ENCODE data around the gene RAB7B. TPM values are rescaled to one million over a fixed set of nuclear protein-coding genes. Genes with fewer than 3 reads are reported as not detected.

RAB7B gene
- total RNA-seq, 1 donor from 2014 or later: 1.6 TPM

DNA sequence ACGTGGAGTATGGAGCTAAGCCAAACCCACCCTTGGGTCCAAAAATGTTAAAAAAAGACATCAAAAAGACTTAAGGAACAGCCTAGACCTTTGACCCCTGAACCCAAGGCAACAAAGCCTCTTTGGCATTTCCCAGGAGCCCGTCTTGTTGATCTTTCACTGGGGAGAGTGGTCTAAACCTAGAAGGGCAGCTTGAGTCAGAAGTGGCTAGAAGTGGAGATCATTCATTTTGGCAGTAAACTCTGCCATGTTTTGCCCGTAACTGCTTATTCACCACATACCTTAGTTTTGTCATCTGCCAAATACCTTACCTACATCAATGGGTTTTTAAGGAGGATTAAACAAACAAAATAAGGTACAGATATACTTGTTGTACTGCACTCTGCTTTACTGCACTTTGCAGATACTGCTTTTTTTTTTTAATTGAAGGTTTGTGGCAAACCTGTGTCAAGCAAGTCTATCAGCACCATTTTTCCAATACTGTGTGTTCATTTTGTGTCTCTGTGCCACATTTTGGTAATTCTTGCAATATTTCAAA, 22.2 kb upstream of the RAB7B start:
- DNase-seq (no peak), ATAC-seq (no peak)
- intact Hi-C loops (cut with micrococcal nuclease): no loop called here

- intact Hi-C loops (cut with micrococcal nuclease): no loop called here
- no peak for DNase-seq
Measured at GRCh38 chr1:206023695-206024094, 20.5 kb upstream of the RAB7B start, which contains the start of gene CTSE. TSS of gene CTSE (minus strand) at chr1:206023895. CDS start at chr1:206023791, 104 bp downstream.

GRCh38 chr1:206022766-206023165, 19.6 kb upstream of the RAB7B start:
- ATAC-seq (no peak), DNase-seq (no peak)
- intact Hi-C loops (cut with micrococcal nuclease): no loop called here

More at GRCh38 chr1:206023695-206024094, 20.5 kb upstream of the RAB7B start, which contains the start of gene CTSE:
- no peak for ATAC-seq

GRCh38 chr1:206021626-206022365, 18.6 kb upstream of the RAB7B start:
- ATAC-seq: no peak
- DNase-seq: no peak
- intact Hi-C loops (cut with micrococcal nuclease): no loop called here

GRCh38 chr1:206021008-206021625, 17.9 kb upstream of the RAB7B start:
- intact Hi-C loops (cut with micrococcal nuclease): no loop called here
- DNase-seq: no peak
- no peak for ATAC-seq

- no peak for ATAC-seq
- intact Hi-C loops (cut with micrococcal nuclease): no loop called here
- DNase-seq: no peak
Measured at GRCh38 chr1:206020393-206021007, 17.3 kb upstream of the RAB7B start.

DNA sequence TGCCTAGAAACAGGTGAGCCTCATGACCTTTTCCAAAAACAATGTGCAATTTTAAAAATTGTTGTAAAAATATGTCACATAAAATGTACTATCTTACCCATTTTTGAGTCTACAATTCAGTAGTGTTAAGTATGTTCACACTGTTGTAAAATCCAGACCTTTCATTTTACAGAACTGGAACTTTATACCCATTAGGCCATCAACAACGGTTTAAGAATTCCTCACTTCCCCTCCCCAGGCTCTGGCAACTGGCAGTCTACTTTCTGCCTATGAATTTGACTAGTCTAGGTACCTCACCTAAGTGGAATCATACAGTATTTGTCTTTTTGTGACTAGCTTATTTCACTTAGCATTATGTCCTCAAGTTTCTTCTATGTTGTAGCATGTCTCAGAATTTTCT, 11.9 kb upstream of the RAB7B start:
- DNase-seq (no peak), ATAC-seq (no peak)
- intact Hi-C loops (cut with micrococcal nuclease): no loop called here

GRCh38 chr1:206014601-206015000, 11.4 kb upstream of the RAB7B start:
- intact Hi-C loops (cut with micrococcal nuclease): no loop called here
- no peak for ATAC-seq
- DNase-seq: no peak

- ATAC-seq (no peak), DNase-seq (no peak)
- intact Hi-C loops (cut with micrococcal nuclease): no loop called here
Measured at GRCh38 chr1:206013026-206013795, 10.0 kb upstream of the RAB7B start.

DNA sequence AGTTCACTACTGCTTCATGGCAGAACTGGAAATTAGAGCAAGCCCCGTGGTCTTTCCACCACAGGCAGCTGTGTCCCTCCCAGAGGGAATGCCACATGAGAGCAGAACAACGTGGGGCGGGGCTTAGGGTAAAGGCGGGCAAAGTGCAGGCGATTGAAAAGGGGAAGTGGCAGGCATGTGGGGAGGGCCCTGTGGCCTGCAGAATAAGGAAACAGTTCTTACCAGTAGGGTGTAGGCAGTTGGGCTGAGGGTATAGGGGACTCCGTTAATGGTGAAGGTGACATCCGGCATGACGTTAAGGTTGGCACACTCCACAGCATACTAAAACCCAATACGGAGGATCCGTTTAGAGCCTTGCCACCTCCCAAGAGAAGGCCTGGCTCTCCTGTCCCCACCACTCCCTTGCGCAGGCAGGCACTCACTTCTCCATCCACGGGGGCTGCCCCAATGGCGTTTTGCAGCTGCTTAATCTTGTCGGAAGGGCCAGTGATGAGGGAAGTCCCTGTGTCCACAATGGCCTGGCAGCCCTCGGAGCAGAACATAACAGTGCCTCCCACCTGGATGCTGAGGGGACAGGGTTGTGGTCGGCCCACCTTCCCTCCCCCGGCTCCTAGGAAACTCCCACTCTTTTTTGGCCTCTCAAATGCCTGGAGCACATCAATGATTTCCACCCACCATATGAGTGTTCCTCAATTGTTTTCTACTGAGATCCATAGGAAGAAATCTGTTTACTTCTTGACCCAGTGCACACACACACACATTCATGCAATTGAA, 9.1 kb upstream of the RAB7B start:
- intact Hi-C loops (cut with micrococcal nuclease): no loop called here
- ATAC-seq: peak; percentile 94
- peak; percentile 72 for DNase-seq

GRCh38 chr1:206011057-206011456, 7.9 kb upstream of the RAB7B start:
- DNase-seq: no peak
- intact Hi-C loops (cut with micrococcal nuclease): no loop called here
- ATAC-seq: no peak

GRCh38 chr1:206010060-206010459, 6.9 kb upstream of the RAB7B start:
- DNase-seq (no peak), ATAC-seq (no peak)
- intact Hi-C loops (cut with micrococcal nuclease): no loop called here

- DNase-seq (no peak), ATAC-seq (no peak)
- intact Hi-C loops (cut with micrococcal nuclease): no loop called here
Measured at GRCh38 chr1:206006946-206007345, 3.8 kb upstream of the RAB7B start.

GRCh38 chr1:206005778-206006180, 2.6 kb upstream of the RAB7B start:
- no peak for DNase-seq
- no peak for ATAC-seq
- intact Hi-C loops (cut with micrococcal nuclease): no loop called here

GRCh38 chr1:206005234-206005633, 2.0 kb upstream of the RAB7B start:
- ATAC-seq (no peak), DNase-seq (no peak)
- intact Hi-C loops (cut with micrococcal nuclease): no loop called here

GRCh38 chr1:206004826-206005225, 1.6 kb upstream of the RAB7B start:
- peak; percentile 42 for ATAC-seq
- intact Hi-C loops (cut with micrococcal nuclease): no loop called here
- no peak for DNase-seq

DNA sequence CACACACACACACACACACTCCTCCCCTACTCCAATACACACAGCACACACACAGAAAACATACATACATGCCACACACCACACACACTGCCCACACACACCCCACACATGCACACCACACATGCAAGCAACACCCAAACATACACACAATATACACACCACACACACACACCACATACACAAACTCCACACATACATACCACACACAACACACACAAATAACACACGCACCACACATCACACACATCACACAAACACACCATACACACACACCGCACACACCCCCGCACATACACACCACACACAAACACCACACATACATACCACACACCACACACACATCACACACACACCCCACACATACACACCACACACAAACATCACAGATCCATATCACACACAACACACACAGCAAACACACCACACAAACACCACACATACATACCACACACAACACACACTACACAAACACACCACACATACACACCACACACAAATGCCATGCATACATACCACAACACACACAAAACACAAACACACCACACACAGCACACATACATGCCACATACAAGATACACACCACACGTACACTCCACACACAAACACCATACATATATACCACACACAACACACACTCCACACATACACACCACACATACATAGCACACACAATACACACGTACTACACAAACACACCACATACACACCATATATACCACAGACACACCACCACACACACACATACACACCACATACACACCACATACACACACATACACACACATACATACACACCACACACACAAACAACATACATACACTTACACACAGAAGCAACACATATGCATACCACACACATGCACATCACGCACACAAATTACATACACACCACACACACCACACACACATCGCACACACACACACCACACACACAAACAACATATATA, 932 bp upstream of the RAB7B start:
- intact Hi-C loops (cut with micrococcal nuclease): no loop called here
- no peak for ATAC-seq
- no peak for DNase-seq

DNA sequence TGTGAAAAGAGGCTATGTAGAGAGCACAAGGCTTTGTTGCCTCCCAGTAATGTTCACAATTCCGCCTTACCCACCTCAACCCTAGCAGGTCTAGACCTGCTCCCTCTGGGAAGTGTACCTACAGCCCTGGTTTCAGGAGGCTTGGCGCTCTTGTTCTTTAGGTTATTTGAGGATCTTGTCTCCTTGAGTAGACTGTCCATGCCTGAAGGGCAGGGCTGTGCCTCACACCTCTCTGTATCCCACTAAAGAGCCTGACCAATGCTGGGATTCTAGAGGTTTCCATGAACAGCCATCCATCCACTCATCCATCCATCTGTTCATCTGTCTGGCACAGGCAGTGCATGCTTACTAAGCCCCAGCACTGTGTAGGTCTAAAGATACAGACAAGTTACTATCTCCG, 1.0 kb downstream of the RAB7B start:
- intact Hi-C loops (cut with micrococcal nuclease): no loop called here
- DNase-seq: no peak
- no peak for ATAC-seq
